Measurements from ENCODE around the gene CLEC16A. TPM values are rescaled to one million over a fixed set of nuclear protein-coding genes. Genes with fewer than 3 reads are reported as not detected.
"Not testable (repeated sequence)": the region's sequence is repeated elsewhere in the genome, so short reads cannot be mapped to it uniquely, and the experiment has no call there.

The CLEC16A gene
- total RNA-seq, 1 donor from 2014 or later, result 20.4 TPM

- no peak for DNase-seq
These were observed 4.6 kb upstream of the CLEC16A start for GRCh38 chr16:10939649-10940234.

GRCh38 chr16:10940501-10941079 lies 3.8 kb upstream of the CLEC16A start:
- DNase-seq, result no peak

- no peak for DNase-seq
These were observed 3.0 kb upstream of the CLEC16A start for GRCh38 chr16:10941127-10941933.

- DNase-seq, result not testable (repeated sequence)
These were observed 2.4 kb upstream of the CLEC16A start for GRCh38 chr16:10941935-10942351.

- peak; percentile 93 for DNase-seq
These were observed 1.9 kb upstream of the CLEC16A start, which contains the start of gene DEXI for GRCh38 chr16:10942352-10943063. Gene DEXI (minus strand): TSS chr16:10942468. CDS start chr16:10942005, 463 bp downstream.

GRCh38 chr16:10943064-10943353 lies 1.4 kb upstream of the CLEC16A start:
- no peak for DNase-seq

- DNase-seq, result no peak
These were observed 862 bp downstream of the CLEC16A start for GRCh38 chr16:10945065-10945787.

- DNase-seq, result no peak
These were observed 1.9 kb downstream of the CLEC16A start for GRCh38 chr16:10946308-10946707.

- no peak for DNase-seq
These were observed 2.9 kb downstream of the CLEC16A start for GRCh38 chr16:10947211-10947787.

- DNase-seq, result no peak
These were observed 5.1 kb downstream of the CLEC16A start for GRCh38 chr16:10949424-10949970.

GRCh38 chr16:10950393-10950792 lies 6.0 kb downstream of the CLEC16A start:
- no peak for DNase-seq

- no peak for DNase-seq
These were observed 6.7 kb downstream of the CLEC16A start for GRCh38 chr16:10951026-10951425.

- no peak for DNase-seq
These were observed 10.5 kb downstream of the CLEC16A start for GRCh38 chr16:10954903-10955302.

- DNase-seq, result no peak
These were observed 13.6 kb downstream of the CLEC16A start for GRCh38 chr16:10957771-10958482.

GRCh38 chr16:10959161-10959560 lies 14.8 kb downstream of the CLEC16A start:
- no peak for DNase-seq

- DNase-seq, result peak; percentile 20
These were observed 16.9 kb downstream of the CLEC16A start for GRCh38 chr16:10961231-10961630.

- DNase-seq, result peak; percentile 82
These were observed 19.9 kb downstream of the CLEC16A start for GRCh38 chr16:10964039-10964890.

- no peak for DNase-seq
These were observed 20.5 kb downstream of the CLEC16A start for GRCh38 chr16:10964891-10965326.

GRCh38 chr16:10965440-10966061 lies 21.2 kb downstream of the CLEC16A start:
- no peak for DNase-seq

Data from occipital lobe (tissue), 2 donors.